HepG2 (cell line): ENCODE results near the gene DDX50. TPM values are rescaled to one million over a fixed set of nuclear protein-coding genes. Genes with fewer than 3 reads are reported as not detected.

Experiments
- AGO2 ChIP-seq: fragments of 200-400 bp; formaldehyde crosslinking; optimal IDR thresholded peaks from 2 replicates; pipeline ENCODE3; 2017; ENCODE audit warnings: mild to moderate bottlenecking, low read depth, low read length, moderate library complexity
- ATF3 ChIP-seq: sonication (generic); formaldehyde crosslinking; IDR thresholded peaks from 2 replicates; pipeline ENCODE4 v1.4.0; 2020; ENCODE audit warnings: missing genetic modification reagents
- BRCA1 ChIP-seq: sonication (generic); formaldehyde crosslinking; IDR thresholded peaks from 2 replicates; pipeline ENCODE4 v1.4.0; 2020; ENCODE audit warnings: missing genetic modification reagents
- JUN ChIP-seq: sonication (generic); formaldehyde crosslinking; IDR thresholded peaks from 2 replicates; pipeline ENCODE4 v1.4.0; 2020; ENCODE audit warnings: mild to moderate bottlenecking, missing genetic modification reagents
- MAX ChIP-seq: IDR thresholded peaks from 2 replicates; pipeline ENCODE4 v1.6.1; 2012; ENCODE audit warnings: inconsistent platforms
- MIER3 ChIP-seq: IDR thresholded peaks from 2 replicates; pipeline ENCODE4 v1.6.1; 2016; ENCODE audit warnings: missing compliant biosample characterization, borderline replicate concordance
- NFE2 ChIP-seq: sonication (generic); formaldehyde crosslinking; IDR thresholded peaks from 2 replicates; pipeline ENCODE4 v1.4.0; 2020; ENCODE audit warnings: missing genetic modification reagents
- ZBTB10 ChIP-seq: sonication (generic); formaldehyde crosslinking; IDR thresholded peaks from 2 replicates; pipeline ENCODE4 v1.4.0; 2020; ENCODE audit warnings: missing genetic modification reagents, borderline replicate concordance
- ZKSCAN5 ChIP-seq: sonication (generic); formaldehyde crosslinking; IDR thresholded peaks from 2 replicates; pipeline ENCODE4 v1.5.1; 2020; ENCODE audit warnings: mild to moderate bottlenecking, missing genetic modification reagents
- ZNF382 ChIP-seq: sonication (generic); formaldehyde crosslinking; IDR thresholded peaks from 2 replicates; pipeline ENCODE4 v1.5.0; 2020; ENCODE audit warnings: missing genetic modification reagents, mild to moderate bottlenecking, borderline replicate concordance
- ZNF430 ChIP-seq: sonication (generic); formaldehyde crosslinking; IDR thresholded peaks from 2 replicates; pipeline ENCODE4 v1.9.0; 2021; ENCODE audit warnings: mild to moderate bottlenecking, missing genetic modification reagents
- ZNF674 ChIP-seq: sonication (generic); formaldehyde crosslinking; IDR thresholded peaks from 2 replicates; pipeline ENCODE4 v1.5.0; 2020; ENCODE audit warnings: low read depth, mild to moderate bottlenecking, missing genetic modification reagents
- ZNF724P ChIP-seq: sonication (generic); formaldehyde crosslinking; IDR thresholded peaks from 2 replicates; pipeline ENCODE4 v1.8.0; 2022; ENCODE audit warnings: missing genetic modification reagents, borderline replicate concordance
- polyA plus RNA-seq, 8 experiments: library from polyadenylated mRNA; depleted of rRNA in 3 of 8; stranded (reverse) in 7 of 8; unstranded in 1 of 8; fragments of >200 nt; fragmentation: Illumina TruSeq in 4 of 8; extraction: Trizol in 4 of 8; gene quantifications; 2 replicates each; pipeline versions ENCODE4 v1.2.1 to v1.2.3, GENCODE V29; 2011 to 2016; ENCODE audit warnings: low read depth in 4 of 8, missing spikeins in 1 of 8, mixed read lengths in 1 of 8; ENCODE audit not compliant: insufficient read depth in 1 of 8
- total RNA-seq, 5 experiments: library from RNA; depleted of rRNA; stranded (reverse); fragments of >200 nt; fragmentation: Illumina TruSeq; extraction: Trizol; gene quantifications; 2 replicates each; pipeline ENCODE4 v1.2.3, GENCODE V29; 2016; ENCODE audit warnings: low read depth in 1 of 5
- TF ChIP-seq, protein P1 (sequence below): sonication (generic); formaldehyde crosslinking; IDR thresholded peaks from 2 replicates; pipeline ENCODE4; 2020; ENCODE audit warnings: missing genetic modification reagents, mild to moderate bottlenecking, borderline replicate concordance
- TF ChIP-seq, protein P2 (sequence below): sonication (generic); formaldehyde crosslinking; IDR thresholded peaks from 2 replicates; pipeline ENCODE4 v1.5.0; 2020; ENCODE audit warnings: missing genetic modification reagents
- TF ChIP-seq, protein P3 (sequence below), 2 experiments: IDR thresholded peaks; 2 replicates each; pipeline ENCODE4 v1.6.1; 2011 to 2012; ENCODE audit warnings: low read length in 2 of 2, borderline replicate concordance in 1 of 2, low read depth in 1 of 2, mild to moderate bottlenecking in 1 of 2, moderate library complexity in 1 of 2

Gene DDX50
- total and polyA plus RNA-seq, 2 of the 13 experiments (the other 11 are each of a cell fraction or from before 2014, with no cell fraction given) = 19.0 to 38.2 TPM

GRCh38 chr10:68876246-68877138 is 24.6 kb upstream of the DDX50 start (continued):
- peak; percentile 72 for TF ChIP-seq MAX
- TF ChIP-seq, protein P1, sequence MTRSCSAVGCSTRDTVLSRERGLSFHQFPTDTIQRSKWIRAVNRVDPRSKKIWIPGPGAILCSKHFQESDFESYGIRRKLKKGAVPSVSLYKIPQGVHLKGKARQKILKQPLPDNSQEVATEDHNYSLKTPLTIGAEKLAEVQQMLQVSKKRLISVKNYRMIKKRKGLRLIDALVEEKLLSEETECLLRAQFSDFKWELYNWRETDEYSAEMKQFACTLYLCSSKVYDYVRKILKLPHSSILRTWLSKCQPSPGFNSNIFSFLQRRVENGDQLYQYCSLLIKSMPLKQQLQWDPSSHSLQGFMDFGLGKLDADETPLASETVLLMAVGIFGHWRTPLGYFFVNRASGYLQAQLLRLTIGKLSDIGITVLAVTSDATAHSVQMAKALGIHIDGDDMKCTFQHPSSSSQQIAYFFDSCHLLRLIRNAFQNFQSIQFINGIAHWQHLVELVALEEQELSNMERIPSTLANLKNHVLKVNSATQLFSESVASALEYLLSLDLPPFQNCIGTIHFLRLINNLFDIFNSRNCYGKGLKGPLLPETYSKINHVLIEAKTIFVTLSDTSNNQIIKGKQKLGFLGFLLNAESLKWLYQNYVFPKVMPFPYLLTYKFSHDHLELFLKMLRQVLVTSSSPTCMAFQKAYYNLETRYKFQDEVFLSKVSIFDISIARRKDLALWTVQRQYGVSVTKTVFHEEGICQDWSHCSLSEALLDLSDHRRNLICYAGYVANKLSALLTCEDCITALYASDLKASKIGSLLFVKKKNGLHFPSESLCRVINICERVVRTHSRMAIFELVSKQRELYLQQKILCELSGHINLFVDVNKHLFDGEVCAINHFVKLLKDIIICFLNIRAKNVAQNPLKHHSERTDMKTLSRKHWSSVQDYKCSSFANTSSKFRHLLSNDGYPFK (CRISPR knock-in tag) = no peak
- TF ChIP-seq AGO2 = no peak
- TF ChIP-seq, protein P2, sequence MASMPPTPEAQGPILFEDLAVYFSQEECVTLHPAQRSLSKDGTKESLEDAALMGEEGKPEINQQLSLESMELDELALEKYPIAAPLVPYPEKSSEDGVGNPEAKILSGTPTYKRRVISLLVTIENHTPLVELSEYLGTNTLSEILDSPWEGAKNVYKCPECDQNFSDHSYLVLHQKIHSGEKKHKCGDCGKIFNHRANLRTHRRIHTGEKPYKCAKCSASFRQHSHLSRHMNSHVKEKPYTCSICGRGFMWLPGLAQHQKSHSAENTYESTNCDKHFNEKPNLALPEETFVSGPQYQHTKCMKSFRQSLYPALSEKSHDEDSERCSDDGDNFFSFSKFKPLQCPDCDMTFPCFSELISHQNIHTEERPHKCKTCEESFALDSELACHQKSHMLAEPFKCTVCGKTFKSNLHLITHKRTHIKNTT = no peak
- TF ChIP-seq ZNF430 (CRISPR knock-in tag) = peak; percentile 83; the same call in 1 of the 2 replicates
- TF ChIP-seq ZBTB10 = 0 out of 2 replicates have a peak, but pooled peaks have one; percentile 66
- no peak for TF ChIP-seq ZNF674 (CRISPR knock-in tag)
- 0 out of 2 replicates have a peak, but pooled peaks have one; percentile 24 for TF ChIP-seq ZNF724P (CRISPR knock-in tag)
- no peak for TF ChIP-seq ZKSCAN5 (CRISPR knock-in tag)
- no peak for TF ChIP-seq NFE2 (CRISPR knock-in tag)
- no peak for TF ChIP-seq ATF3 (CRISPR knock-in tag)
- TF ChIP-seq BRCA1 (CRISPR knock-in tag) = 0 out of 2 replicates have a peak, but pooled peaks have one; percentile 66
- no peak for TF ChIP-seq JUN
- peak; percentile 89 for TF ChIP-seq MIER3
- TF ChIP-seq, protein P3, sequence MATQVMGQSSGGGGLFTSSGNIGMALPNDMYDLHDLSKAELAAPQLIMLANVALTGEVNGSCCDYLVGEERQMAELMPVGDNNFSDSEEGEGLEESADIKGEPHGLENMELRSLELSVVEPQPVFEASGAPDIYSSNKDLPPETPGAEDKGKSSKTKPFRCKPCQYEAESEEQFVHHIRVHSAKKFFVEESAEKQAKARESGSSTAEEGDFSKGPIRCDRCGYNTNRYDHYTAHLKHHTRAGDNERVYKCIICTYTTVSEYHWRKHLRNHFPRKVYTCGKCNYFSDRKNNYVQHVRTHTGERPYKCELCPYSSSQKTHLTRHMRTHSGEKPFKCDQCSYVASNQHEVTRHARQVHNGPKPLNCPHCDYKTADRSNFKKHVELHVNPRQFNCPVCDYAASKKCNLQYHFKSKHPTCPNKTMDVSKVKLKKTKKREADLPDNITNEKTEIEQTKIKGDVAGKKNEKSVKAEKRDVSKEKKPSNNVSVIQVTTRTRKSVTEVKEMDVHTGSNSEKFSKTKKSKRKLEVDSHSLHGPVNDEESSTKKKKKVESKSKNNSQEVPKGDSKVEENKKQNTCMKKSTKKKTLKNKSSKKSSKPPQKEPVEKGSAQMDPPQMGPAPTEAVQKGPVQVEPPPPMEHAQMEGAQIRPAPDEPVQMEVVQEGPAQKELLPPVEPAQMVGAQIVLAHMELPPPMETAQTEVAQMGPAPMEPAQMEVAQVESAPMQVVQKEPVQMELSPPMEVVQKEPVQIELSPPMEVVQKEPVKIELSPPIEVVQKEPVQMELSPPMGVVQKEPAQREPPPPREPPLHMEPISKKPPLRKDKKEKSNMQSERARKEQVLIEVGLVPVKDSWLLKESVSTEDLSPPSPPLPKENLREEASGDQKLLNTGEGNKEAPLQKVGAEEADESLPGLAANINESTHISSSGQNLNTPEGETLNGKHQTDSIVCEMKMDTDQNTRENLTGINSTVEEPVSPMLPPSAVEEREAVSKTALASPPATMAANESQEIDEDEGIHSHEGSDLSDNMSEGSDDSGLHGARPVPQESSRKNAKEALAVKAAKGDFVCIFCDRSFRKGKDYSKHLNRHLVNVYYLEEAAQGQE (IDR thresholded peaks at IDR 0.05; ENCODE audit: borderline replicate concordance in 1 of 2, low read depth in 1 of 2, low read length in 2 of 2) = peak in 1 of 2 experiments; percentile 72; a peak in 2 of 4 replicates
- no peak for TF ChIP-seq ZNF382 (CRISPR knock-in tag)
